ENCODE data around the gene PTPN11.

DNA sequence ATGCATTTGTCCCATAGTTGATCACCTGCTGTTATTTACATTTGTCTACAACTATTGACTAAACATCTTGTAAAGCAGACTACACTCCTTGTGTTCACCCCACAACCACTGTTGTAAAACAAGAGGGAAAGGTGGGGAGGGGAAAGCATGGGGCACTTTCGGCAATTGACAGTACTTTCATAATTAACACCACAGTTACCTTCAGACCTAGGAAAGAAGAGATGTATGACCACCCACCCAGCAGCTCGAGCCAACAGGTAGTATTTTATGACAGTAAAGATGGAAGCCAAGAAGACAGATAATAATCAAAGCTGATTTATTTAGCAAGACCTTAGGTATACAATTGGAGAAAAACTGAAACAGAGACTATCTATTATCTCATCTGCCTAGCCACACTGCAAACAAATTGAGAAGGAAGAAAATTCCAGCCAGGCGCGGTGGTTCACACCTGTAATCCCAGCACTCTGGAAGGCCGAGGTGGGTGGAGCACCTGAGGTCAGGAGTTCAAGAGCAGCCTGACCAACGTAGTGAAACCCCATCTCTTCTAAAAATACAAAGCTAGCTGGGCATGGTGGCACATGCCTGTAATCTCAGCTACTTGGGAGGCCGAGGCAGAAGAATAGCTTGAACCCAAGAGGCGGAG, 47.8 kb upstream of the PTPN11 start:
- TF ChIP-seq POLR2A (IDR thresholded peaks at IDR 0.05; ENCODE audit: low read length) (no peak), GATA1 (IDR thresholded peaks at IDR 0.05; ENCODE audit: low read depth, low read length) (no peak)

All from erythroblast (primary cell).